Chondrocyte (in vitro differentiated cells): ENCODE measurements around the gene NEK4. TPM values are rescaled to one million over a fixed set of nuclear protein-coding genes. Genes with fewer than 3 reads are reported as not detected.

ENCODE experiments used
- DNase-seq: peaks from one replicate; pipeline ENCODE4 v3.0.0; 2021; ENCODE audit warnings: mixed read lengths, low spot score
- H3K27ac Mint-ChIP-seq: one replicate; pipeline ENCODE4 v1.8.0; 2021; ENCODE audit warnings: mild to moderate bottlenecking, moderate library complexity, mixed read lengths; ENCODE audit not compliant: unreplicated experiment
- H3K27me3 Mint-ChIP-seq: 2 replicates; pipeline ENCODE4 v1.8.0; 2021; ENCODE audit warnings: low read depth, mixed read lengths
- H3K36me3 Mint-ChIP-seq: 2 replicates; pipeline ENCODE4 v1.8.0; 2021; ENCODE audit warnings: low read depth, mixed read lengths
- H3K4me1 Mint-ChIP-seq: 2 replicates; pipeline ENCODE4 v1.8.0; 2021; ENCODE audit warnings: low read depth, mild to moderate bottlenecking, mixed read lengths
- H3K4me3 Mint-ChIP-seq: one replicate; pipeline ENCODE4 v1.8.0; 2021; ENCODE audit warnings: mild to moderate bottlenecking, moderate library complexity, mixed read lengths; ENCODE audit not compliant: unreplicated experiment
- H3K9me3 Mint-ChIP-seq: 2 replicates; pipeline ENCODE4 v1.8.0; 2021; ENCODE audit warnings: low read depth, mixed read lengths
- CTCF ChIP-seq: fragments of 200-600 bp; sonication (generic); IDR thresholded peaks from 2 replicates; pipeline ENCODE4 v1.5.0; 2021; ENCODE audit warnings: antibody characterized with exemption, mild to moderate bottlenecking, moderate library complexity
- total RNA-seq: library from RNA; stranded (reverse); gene quantifications from 3 replicates; pipeline ENCODE4 v1.2.1, GENCODE V29; 2021

NEK4 gene
- total RNA-seq, 1 donor from 2014 or later, result 11.6 TPM

- H3K27ac Mint-ChIP-seq, result no peak overlapping the region
Observed at GRCh38 chr3:52790337-52790736, 19.6 kb upstream of the NEK4 start.

GRCh38 chr3:52789746-52790040, 19.0 kb upstream of the NEK4 start:
- no peak for DNase-seq
- TF ChIP-seq CTCF, result no peak
- Mint-ChIP-seq H3K4me1 (peaks cover 9% of the 10 kb centered on the region), H3K27me3 (no peaks in the 10 kb centered on the region), H3K9me3 (no peaks in the 10 kb centered on the region), H3K27ac (no peak overlapping the region), H3K4me3 (no peak overlapping the region), H3K36me3 (no peaks in the 10 kb centered on the region)

More at GRCh38 chr3:52790337-52790736, 19.6 kb upstream of the NEK4 start:
- H3K36me3 Mint-ChIP-seq, result no peaks in the 10 kb centered on the region
- peaks cover 11% of the 10 kb centered on the region for H3K4me1 Mint-ChIP-seq
- no peak for TF ChIP-seq CTCF
- H3K4me3 Mint-ChIP-seq, result no peak overlapping the region
- H3K9me3 Mint-ChIP-seq, result no peaks in the 10 kb centered on the region
- H3K27me3 Mint-ChIP-seq, result no peaks in the 10 kb centered on the region
- no peak for DNase-seq

GRCh38 chr3:52788890-52789745, 18.4 kb upstream of the NEK4 start:
- Mint-ChIP-seq H3K27me3 (no peaks in the 10 kb centered on the region), H3K36me3 (no peaks in the 10 kb centered on the region), H3K4me1 (peaks cover 5% of the 10 kb centered on the region), H3K27ac (no peak overlapping the region), H3K9me3 (no peaks in the 10 kb centered on the region), H3K4me3 (no peak overlapping the region)
- TF ChIP-seq CTCF, result no peak
- peak; percentile 82 for DNase-seq

- no peaks in the 10 kb centered on the region for H3K9me3 Mint-ChIP-seq
- peak; percentile 81 for DNase-seq
- no peak overlapping the region for H3K27ac Mint-ChIP-seq
- no peak overlapping the region for H3K4me3 Mint-ChIP-seq
- no peak for TF ChIP-seq CTCF
- no peaks in the 10 kb centered on the region for H3K36me3 Mint-ChIP-seq
- peaks cover 6% of the 10 kb centered on the region for H3K27me3 Mint-ChIP-seq
- H3K4me1 Mint-ChIP-seq, result no peaks in the 10 kb centered on the region
Observed at GRCh38 chr3:52787672-52788625, 17.2 kb upstream of the NEK4 start.

- H3K27ac Mint-ChIP-seq, result no peak overlapping the region
- no peaks in the 10 kb centered on the region for H3K9me3 Mint-ChIP-seq
- no peaks in the 10 kb centered on the region for H3K36me3 Mint-ChIP-seq
- no peak overlapping the region for H3K4me3 Mint-ChIP-seq
- peak; percentile 77 for DNase-seq
- H3K27me3 Mint-ChIP-seq, result peaks cover 13% of the 10 kb centered on the region
- no peak for TF ChIP-seq CTCF
- no peaks in the 10 kb centered on the region for H3K4me1 Mint-ChIP-seq
Observed at GRCh38 chr3:52787246-52787645, 16.5 kb upstream of the NEK4 start.
